Body of pancreas (tissue), 4 donors: ENCODE results near the gene CKAP2. TPM values are rescaled to one million over a fixed set of nuclear protein-coding genes. Genes with fewer than 3 reads are reported as not detected.

Experiments used
- ATAC-seq: fragments of 150-250 bp; one replicate; pipeline ENCODE4 v1.9.1; 2016
- DNase-seq, 4 donors: peaks; one replicate each; pipeline ENCODE4 v3.0.0-alpha.2; 2019
- H3K27ac ChIP-seq, 4 donors: fragments of 200-600 bp; sonication (generic); 1 replicate in 3 of 4; 2 replicates in 1 of 4; pipeline versions ENCODE4 v1.5.1 to v1.6.1; 2016 to 2019; ENCODE audit warnings: mild to moderate bottlenecking in 1 of 4, mixed read lengths in 1 of 4, moderate library complexity in 1 of 4
- H3K27me3 ChIP-seq, 2 donors: fragments of 200-600 bp; sonication (generic); one replicate each; pipeline ENCODE4 v1.6.0; 2016; ENCODE audit warnings: mild to moderate bottlenecking in 1 of 2
- H3K36me3 ChIP-seq, 2 donors: fragments of 200-600 bp; sonication (generic); replicated peaks in 1 of 2; 2 replicates each; pipeline ENCODE4 v1.5.1; 2016; ENCODE audit warnings: low read depth in 2 of 2; ENCODE audit not compliant: insufficient read depth in 1 of 2
- H3K4me1 ChIP-seq: fragments of 200-600 bp; sonication (generic); one replicate; pipeline ENCODE4 v1.6.0; 2016
- H3K4me3 ChIP-seq, 2 donors: fragments of 200-600 bp; sonication (generic); 1 replicate in 1 of 2; 2 replicates in 1 of 2; pipeline ENCODE4 v1.5.1; 2016 to 2019
- H3K9me3 ChIP-seq, 3 donors: fragments of 200-600 bp; sonication (generic); 1 replicate in 2 of 3; 2 replicates in 1 of 3; pipeline ENCODE4 v1.5.1; 2016
- POLR2A ChIP-seq, 3 donors: fragments of 450-650 bp; IDR thresholded peaks; one replicate each; pipeline ENCODE4 v1.6.1; 2016; ENCODE audit warnings: antibody characterized with exemption in 3 of 3, mild to moderate bottlenecking in 2 of 3
- WGBS, 2 donors: methylation state at CpG; one replicate each; pipeline ENCODE4 v1.1.5; 2017; 5-methylcytosine and 5-hydroxymethylcytosine counted together
- intact Hi-C: fragments of 100-400 bp; cut with DNase I; formaldehyde crosslinking; loops from one replicate; pipeline ENCODE4 v1.15.1; 2023
- total RNA-seq, 2 donors: library from RNA; depleted of rRNA; stranded (reverse); fragments of >200 nt; gene quantifications; one replicate each; pipeline ENCODE4 v1.1.0, GENCODE V29; 2016
- TF ChIP-seq, protein P1 (sequence below), 7 experiments: fragments of 450-650 bp in 4 of 7; fragments of 200-600 bp in 3 of 7; sonication (generic) in 3 of 7; IDR thresholded peaks; one replicate each; pipeline ENCODE4 v1.5.1; 2016 to 2019; ENCODE audit warnings: antibody characterized with exemption in 7 of 7

CKAP2 gene
- total RNA-seq, 2 donors from 2014 or later, result 5.2 to 5.9 TPM

DNA sequence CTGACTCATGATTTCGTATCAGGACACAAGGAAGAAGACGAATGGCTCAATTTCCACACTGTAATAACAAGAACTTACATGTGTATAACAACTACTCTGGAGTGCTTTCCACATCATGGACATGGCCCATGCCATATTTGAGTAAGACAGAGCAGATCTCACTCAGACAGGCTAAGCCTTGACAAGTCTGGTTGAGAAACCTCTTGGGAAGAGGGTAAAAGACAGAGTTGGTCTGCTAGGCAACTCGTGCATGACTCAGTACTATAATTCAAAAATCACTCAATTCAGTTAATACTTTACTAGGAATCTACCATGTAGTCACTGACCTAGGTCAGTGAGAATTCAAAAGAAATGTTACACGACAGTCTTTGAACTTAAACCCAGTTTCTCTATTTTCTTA is 43.6 kb upstream of the CKAP2 start:
- no peak for DNase-seq
- peaks cover 0 to 3% (median 0%) of the 10 kb centered on the region in 3 donors for H3K9me3 ChIP-seq
- no peak overlapping the region for H3K4me3 ChIP-seq
- intact Hi-C loops, result no loop called here
- 81 to 85% methylated on average over 4 of the region's 4 CpGs for WGBS, 2 donors
- no peaks in the 10 kb centered on the region for H3K27me3 ChIP-seq
- H3K27ac ChIP-seq, result no peak overlapping the region
- no peak for ATAC-seq
- H3K36me3 ChIP-seq, result peaks cover 0 to 13% of the 10 kb centered on the region in 2 donors
- H3K4me1 ChIP-seq, result no peaks in the 10 kb centered on the region
- TF ChIP-seq, protein P1, sequence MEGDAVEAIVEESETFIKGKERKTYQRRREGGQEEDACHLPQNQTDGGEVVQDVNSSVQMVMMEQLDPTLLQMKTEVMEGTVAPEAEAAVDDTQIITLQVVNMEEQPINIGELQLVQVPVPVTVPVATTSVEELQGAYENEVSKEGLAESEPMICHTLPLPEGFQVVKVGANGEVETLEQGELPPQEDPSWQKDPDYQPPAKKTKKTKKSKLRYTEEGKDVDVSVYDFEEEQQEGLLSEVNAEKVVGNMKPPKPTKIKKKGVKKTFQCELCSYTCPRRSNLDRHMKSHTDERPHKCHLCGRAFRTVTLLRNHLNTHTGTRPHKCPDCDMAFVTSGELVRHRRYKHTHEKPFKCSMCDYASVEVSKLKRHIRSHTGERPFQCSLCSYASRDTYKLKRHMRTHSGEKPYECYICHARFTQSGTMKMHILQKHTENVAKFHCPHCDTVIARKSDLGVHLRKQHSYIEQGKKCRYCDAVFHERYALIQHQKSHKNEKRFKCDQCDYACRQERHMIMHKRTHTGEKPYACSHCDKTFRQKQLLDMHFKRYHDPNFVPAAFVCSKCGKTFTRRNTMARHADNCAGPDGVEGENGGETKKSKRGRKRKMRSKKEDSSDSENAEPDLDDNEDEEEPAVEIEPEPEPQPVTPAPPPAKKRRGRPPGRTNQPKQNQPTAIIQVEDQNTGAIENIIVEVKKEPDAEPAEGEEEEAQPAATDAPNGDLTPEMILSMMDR (IDR thresholded peaks at IDR 0.05), result no peak
- TF ChIP-seq POLR2A (IDR thresholded peaks at IDR 0.05), result no peak

DNA sequence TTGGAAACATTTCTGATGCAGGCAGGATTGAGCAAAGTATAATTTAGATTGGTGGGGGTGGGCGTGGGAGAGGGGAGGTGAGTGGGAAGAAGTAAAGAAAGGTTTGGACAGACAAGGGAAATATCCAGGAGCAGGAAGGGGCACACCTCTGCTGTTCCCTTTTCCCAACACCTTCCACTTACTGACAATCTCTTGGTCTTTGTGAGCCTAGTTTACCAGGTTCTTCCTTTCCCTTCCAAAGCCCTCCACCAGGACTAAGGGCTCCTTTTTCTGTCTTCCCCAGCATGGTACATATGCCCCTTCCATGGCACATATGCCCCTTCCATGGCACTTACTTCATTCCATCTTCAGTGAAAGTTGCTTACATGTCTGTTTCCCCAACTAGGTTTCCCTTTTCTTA is 43.1 kb upstream of the CKAP2 start:
- intact Hi-C loops, result no loop called here
- Histone ChIP-seq H3K4me3 (no peak overlapping the region), H3K9me3 (peaks cover 0 to 3% (median 0%) of the 10 kb centered on the region in 3 donors), H3K4me1 (no peaks in the 10 kb centered on the region), H3K36me3 (peaks cover 0 to 16% of the 10 kb centered on the region in 2 donors), H3K27ac (no peak overlapping the region), H3K27me3 (no peaks in the 10 kb centered on the region)
- 90 to 95% methylated on average over 1 of the region's 1 CpG for WGBS, 2 donors
- ATAC-seq, result no peak
- TF ChIP-seq, protein P1 (IDR thresholded peaks at IDR 0.05), result no peak
- DNase-seq, result no peak

DNA sequence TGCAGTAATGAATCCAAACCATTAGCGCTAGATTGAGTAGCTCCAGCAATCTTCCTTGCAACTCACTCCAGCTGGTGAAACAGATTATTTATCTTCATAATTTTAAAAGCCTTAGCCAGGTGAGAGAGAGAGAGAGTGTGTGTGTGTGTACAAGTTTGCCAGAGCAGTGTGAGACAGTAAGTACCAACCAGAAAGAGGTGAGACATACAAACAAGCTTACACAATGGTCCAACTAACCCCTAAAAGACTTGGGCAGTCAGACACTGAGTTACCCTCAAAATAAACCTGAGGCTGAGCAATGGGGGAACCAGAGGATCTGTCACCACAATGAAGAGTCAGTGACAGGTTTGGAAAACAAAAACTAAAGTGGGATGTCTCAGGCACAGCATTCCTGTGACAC is 41.2 kb upstream of the CKAP2 start:
- no peak overlapping the region for H3K27ac ChIP-seq
- peaks cover 0 to 3% (median 0%) of the 10 kb centered on the region in 3 donors for H3K9me3 ChIP-seq
- intact Hi-C loops, result no loop called here
- H3K27me3 ChIP-seq, result no peaks in the 10 kb centered on the region
- H3K36me3 ChIP-seq, result peaks cover 0 to 21% of the 10 kb centered on the region in 2 donors
- no peaks in the 10 kb centered on the region for H3K4me1 ChIP-seq
- no peak for TF ChIP-seq POLR2A (IDR thresholded peaks at IDR 0.05)
- no peak overlapping the region for H3K4me3 ChIP-seq
- WGBS, 2 donors, result 92 to 97% methylated on average over 1 of the region's 1 CpG
- ATAC-seq (no peak), DNase-seq (no peak)

DNA sequence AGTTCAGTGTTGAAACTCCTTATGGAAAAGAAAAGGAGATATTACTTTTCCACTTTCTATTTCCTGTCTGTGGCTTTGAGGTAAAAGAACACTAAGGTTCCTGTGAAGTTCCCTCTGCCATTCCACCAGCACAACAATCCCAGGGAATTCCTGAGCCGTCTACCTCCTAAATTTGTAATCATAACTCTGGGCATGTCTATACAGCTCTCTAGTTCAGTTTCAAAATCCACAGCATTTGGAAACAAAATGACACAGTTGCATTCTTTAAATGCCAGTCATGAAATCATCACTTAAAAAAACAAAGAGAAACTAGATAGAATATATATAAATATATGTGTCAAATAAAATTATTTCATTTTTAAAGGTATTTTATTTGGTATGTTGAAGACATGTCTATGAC is 40.3 kb upstream of the CKAP2 start:
- Histone ChIP-seq H3K4me1 (no peaks in the 10 kb centered on the region), H3K36me3 (peaks cover 0 to 21% of the 10 kb centered on the region in 2 donors), H3K9me3 (peaks cover 0 to 3% (median 0%) of the 10 kb centered on the region in 3 donors), H3K4me3 (no peak overlapping the region), H3K27me3 (no peaks in the 10 kb centered on the region), H3K27ac (no peak overlapping the region)
- intact Hi-C loops, result no loop called here
- ATAC-seq (no peak), DNase-seq (no peak)
- no peak for TF ChIP-seq POLR2A (IDR thresholded peaks at IDR 0.05)
- TF ChIP-seq, protein P1 (IDR thresholded peaks at IDR 0.05), result no peak
- 73 to 92% methylated on average over 1 of the region's 1 CpG for WGBS, 2 donors

DNA sequence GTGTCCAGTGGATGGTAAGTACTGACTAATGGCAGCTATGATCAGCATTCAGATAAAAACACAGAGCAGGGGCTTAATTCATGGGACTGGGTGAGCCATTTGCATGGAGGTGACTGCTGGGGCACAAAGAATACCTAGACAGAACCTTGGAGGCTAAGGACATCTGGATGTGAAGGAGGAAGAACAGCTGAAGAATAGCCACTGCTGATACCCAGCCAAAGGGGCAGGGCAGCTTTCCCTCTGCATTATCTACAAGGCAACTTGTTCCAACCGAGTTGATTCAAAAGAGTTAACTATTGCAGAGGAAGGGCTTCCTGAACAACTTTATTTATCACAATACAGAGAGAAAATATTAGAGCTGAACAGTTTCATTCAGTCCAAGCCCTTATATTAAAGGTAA is 36.2 kb upstream of the CKAP2 start:
- DNase-seq (no peak), ATAC-seq (no peak)
- intact Hi-C loops, result no loop called here
- Histone ChIP-seq H3K9me3 (peaks cover 0 to 3% (median 0%) of the 10 kb centered on the region in 3 donors), H3K27me3 (no peaks in the 10 kb centered on the region), H3K27ac (no peak overlapping the region), H3K4me1 (no peaks in the 10 kb centered on the region), H3K4me3 (no peak overlapping the region), H3K36me3 (peaks cover 0 to 33% of the 10 kb centered on the region in 2 donors)
- TF ChIP-seq POLR2A (IDR thresholded peaks at IDR 0.05), result no peak
- TF ChIP-seq, protein P1 (IDR thresholded peaks at IDR 0.05), result no peak
- 27 to 33% methylated on average over 1 of the region's 1 CpG for WGBS, 2 donors
